Neural progenitor cell (in vitro differentiated cells): ENCODE results near the gene LILRB3. TPM values are rescaled to one million over a fixed set of nuclear protein-coding genes. Genes with fewer than 3 reads are reported as not detected.

ENCODE experiments used
- DNase-seq: peaks from one replicate; pipeline ENCODE4 v3.0.0-alpha.2; 2016; ENCODE audit warnings: low spot score
- H2AFZ ChIP-seq: fragments of 200-600 bp; sonication (generic); replicated peaks from 2 replicates; pipeline ENCODE4 v1.6.1; 2016; ENCODE audit warnings: antibody characterized with exemption
- H3F3A ChIP-seq: fragments of 200-600 bp; sonication (generic); 2 replicates; pipeline ENCODE4 v1.6.1; 2016; ENCODE audit warnings: antibody characterized with exemption, low read depth
- H3K27ac ChIP-seq: fragments of 200-600 bp; sonication (generic); 2 replicates; pipeline ENCODE4 v1.5.1; 2016; ENCODE audit warnings: mild to moderate bottlenecking
- H3K27me3 ChIP-seq: fragments of 200-600 bp; sonication (generic); 2 replicates; pipeline ENCODE4 v1.6.1; 2016; ENCODE audit warnings: mild to moderate bottlenecking, moderate library complexity
- H3K36me3 ChIP-seq: fragments of 200-600 bp; sonication (generic); 2 replicates; pipeline ENCODE4 v1.5.1; 2016
- H3K4me1 ChIP-seq: fragments of 200-600 bp; sonication (generic); 2 replicates; pipeline ENCODE4 v1.6.1; 2016; ENCODE audit warnings: mixed run types
- H3K4me2 ChIP-seq: fragments of 200-600 bp; sonication (generic); 2 replicates; pipeline ENCODE4 v1.6.1; 2016
- H3K4me3 ChIP-seq: fragments of 200-600 bp; sonication (generic); 2 replicates; pipeline ENCODE4 v1.5.1; 2016
- H3K79me2 ChIP-seq: fragments of 200-600 bp; sonication (generic); 2 replicates; pipeline ENCODE4 v1.6.1; 2016; ENCODE audit warnings: low read depth
- H3K9ac ChIP-seq: fragments of 200-600 bp; sonication (generic); 2 replicates; pipeline ENCODE4 v1.6.1; 2016
- H3K9me3 ChIP-seq: fragments of 200-600 bp; sonication (generic); 2 replicates; pipeline ENCODE4 v1.5.1; 2016; ENCODE audit warnings: low read depth
- H4K20me1 ChIP-seq: fragments of 200-600 bp; sonication (generic); 2 replicates; pipeline ENCODE4 v1.6.1; 2016; ENCODE audit warnings: low read depth
- H3K27ac Mint-ChIP-seq: 3 replicates; pipeline ENCODE4 v1.8.0; 2021; ENCODE audit warnings: mixed read lengths
- H3K27me3 Mint-ChIP-seq: 2 replicates; pipeline ENCODE4 v1.8.0; 2022; ENCODE audit warnings: low read depth, mild to moderate bottlenecking, inconsistent platforms, moderate library complexity, mixed read lengths; ENCODE audit not compliant: insufficient read depth
- H3K36me3 Mint-ChIP-seq: 3 replicates; pipeline ENCODE4 v1.8.0; 2021; ENCODE audit warnings: mixed read lengths
- H3K4me1 Mint-ChIP-seq: 3 replicates; pipeline ENCODE4 v1.8.0; 2021; ENCODE audit warnings: mixed read lengths
- H3K4me3 Mint-ChIP-seq: 3 replicates; pipeline ENCODE4 v1.8.0; 2021; ENCODE audit warnings: mild to moderate bottlenecking, moderate library complexity, mixed read lengths
- H3K9me3 Mint-ChIP-seq: 3 replicates; pipeline ENCODE4 v1.8.0; 2020; ENCODE audit warnings: mixed read lengths
- EZH2 ChIP-seq: fragments of 200-600 bp; sonication (generic); IDR thresholded peaks from 2 replicates; pipeline ENCODE4 v1.6.1; 2017; ENCODE audit warnings: antibody characterized with exemption, mild to moderate bottlenecking, moderate library complexity
- EZH2phosphoT487 ChIP-seq: fragments of 200-600 bp; sonication (generic); IDR thresholded peaks from 2 replicates; pipeline ENCODE4 v1.6.1; 2017; ENCODE audit warnings: antibody characterized with exemption
- total RNA-seq: library from RNA; depleted of rRNA; stranded (reverse); fragments of >200 nt; gene quantifications from 2 replicates; pipeline ENCODE4 v1.2.3, GENCODE V29; 2015; ENCODE audit warnings: low replicate concordance
- TF ChIP-seq, protein P1 (sequence below): fragments of 200-600 bp; sonication (generic); IDR thresholded peaks from 2 replicates; pipeline ENCODE4 v1.5.1; 2017; ENCODE audit warnings: antibody characterized with exemption, mild to moderate bottlenecking

LILRB3 gene
- total RNA-seq, 1 donor from 2014 or later: not detected

DNA sequence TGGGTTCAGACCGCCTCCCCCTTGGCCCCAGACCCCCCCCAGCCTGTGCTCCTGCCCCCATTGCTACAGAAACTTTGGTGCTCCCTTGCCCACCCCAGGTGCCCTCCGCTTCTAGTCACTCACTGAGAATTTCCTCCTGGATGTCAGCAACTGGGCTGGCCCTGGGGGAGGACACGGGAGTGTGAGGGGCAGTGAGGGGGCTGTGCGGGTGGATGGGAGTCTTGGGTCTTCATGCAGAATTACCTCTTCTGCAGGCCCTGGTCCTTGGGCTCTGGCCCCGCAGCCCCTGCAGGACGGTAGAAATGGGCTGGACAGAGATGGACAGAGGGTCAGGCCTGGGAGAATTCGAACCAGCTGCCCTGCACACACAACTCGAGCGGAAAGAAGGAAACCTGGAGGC lies 29.4 kb upstream of the LILRB3 start:
- Mint-ChIP-seq H3K27me3 (peaks cover 12% of the 10 kb centered on the region), H3K4me3 (no peak overlapping the region), H3K36me3 (peaks cover 3% of the 10 kb centered on the region), H3K9me3 (no peaks in the 10 kb centered on the region), H3K27ac (no peak overlapping the region), H3K4me1 (peaks cover 12% of the 10 kb centered on the region)
- DNase-seq: no peak
- no peak overlapping the region for H2AFZ ChIP-seq
- no peak overlapping the region for H3K9ac ChIP-seq
- H3K4me3 ChIP-seq: no peak overlapping the region
- H3F3A ChIP-seq: no peaks in the 10 kb centered on the region
- H3K9me3 ChIP-seq: no peaks in the 10 kb centered on the region
- no peaks in the 10 kb centered on the region for H4K20me1 ChIP-seq
- H3K79me2 ChIP-seq: no peaks in the 10 kb centered on the region
- H3K27me3 ChIP-seq: peaks cover 16% of the 10 kb centered on the region
- no peaks in the 10 kb centered on the region for H3K36me3 ChIP-seq
- H3K27ac ChIP-seq: no peak overlapping the region
- no peaks in the 10 kb centered on the region for H3K4me1 ChIP-seq
- no peak overlapping the region for H3K4me2 ChIP-seq
- no peak for TF ChIP-seq EZH2
- no peak for TF ChIP-seq EZH2phosphoT487
- TF ChIP-seq, protein P1, sequence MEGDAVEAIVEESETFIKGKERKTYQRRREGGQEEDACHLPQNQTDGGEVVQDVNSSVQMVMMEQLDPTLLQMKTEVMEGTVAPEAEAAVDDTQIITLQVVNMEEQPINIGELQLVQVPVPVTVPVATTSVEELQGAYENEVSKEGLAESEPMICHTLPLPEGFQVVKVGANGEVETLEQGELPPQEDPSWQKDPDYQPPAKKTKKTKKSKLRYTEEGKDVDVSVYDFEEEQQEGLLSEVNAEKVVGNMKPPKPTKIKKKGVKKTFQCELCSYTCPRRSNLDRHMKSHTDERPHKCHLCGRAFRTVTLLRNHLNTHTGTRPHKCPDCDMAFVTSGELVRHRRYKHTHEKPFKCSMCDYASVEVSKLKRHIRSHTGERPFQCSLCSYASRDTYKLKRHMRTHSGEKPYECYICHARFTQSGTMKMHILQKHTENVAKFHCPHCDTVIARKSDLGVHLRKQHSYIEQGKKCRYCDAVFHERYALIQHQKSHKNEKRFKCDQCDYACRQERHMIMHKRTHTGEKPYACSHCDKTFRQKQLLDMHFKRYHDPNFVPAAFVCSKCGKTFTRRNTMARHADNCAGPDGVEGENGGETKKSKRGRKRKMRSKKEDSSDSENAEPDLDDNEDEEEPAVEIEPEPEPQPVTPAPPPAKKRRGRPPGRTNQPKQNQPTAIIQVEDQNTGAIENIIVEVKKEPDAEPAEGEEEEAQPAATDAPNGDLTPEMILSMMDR: no peak

DNA sequence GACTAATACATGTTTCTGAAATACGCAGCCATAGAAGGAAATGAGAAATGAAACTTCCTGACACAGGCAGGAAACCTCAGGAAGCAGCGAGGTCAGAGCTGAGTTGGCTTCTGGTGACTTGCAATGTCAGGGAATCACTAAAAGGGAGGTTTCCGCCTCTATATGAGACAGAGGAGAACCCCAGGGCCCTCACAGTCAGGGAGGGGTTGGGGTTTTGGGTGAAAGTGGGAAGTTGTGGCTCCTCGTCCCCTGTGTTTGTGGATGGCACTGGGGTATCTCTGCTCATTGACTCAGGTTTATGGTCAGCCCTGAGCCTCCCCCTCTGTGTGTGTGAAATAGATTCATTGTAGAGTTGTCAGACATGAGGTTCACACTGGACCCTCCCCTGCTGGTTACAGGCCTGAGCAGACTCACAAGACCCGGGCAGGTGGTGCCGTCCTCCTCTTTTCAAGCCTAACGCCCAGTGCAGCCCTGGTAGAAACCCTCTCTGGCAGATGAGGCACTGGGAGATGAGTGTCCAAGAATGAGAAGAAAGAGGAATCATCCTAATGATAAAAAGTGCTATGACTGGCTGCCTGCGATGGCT lies 25.3 kb upstream of the LILRB3 start:
- DNase-seq: no peak
- Histone ChIP-seq H3K4me2 (no peak overlapping the region), H3K27ac (no peak overlapping the region), H3K9ac (no peak overlapping the region), H4K20me1 (no peaks in the 10 kb centered on the region), H3K27me3 (peaks cover 16% of the 10 kb centered on the region), H3K4me1 (no peaks in the 10 kb centered on the region), H3F3A (no peaks in the 10 kb centered on the region), H3K79me2 (no peaks in the 10 kb centered on the region), H3K4me3 (no peak overlapping the region), H3K36me3 (no peaks in the 10 kb centered on the region), H3K9me3 (no peaks in the 10 kb centered on the region), H2AFZ (no peak overlapping the region)
- Mint-ChIP-seq H3K9me3 (no peaks in the 10 kb centered on the region), H3K4me1 (peaks cover 15% of the 10 kb centered on the region), H3K4me3 (no peak overlapping the region), H3K27ac (peak overlapping the region; percentile 86), H3K27me3 (peaks cover 13% of the 10 kb centered on the region), H3K36me3 (no peaks in the 10 kb centered on the region)
- TF ChIP-seq EZH2 (no peak), EZH2phosphoT487 (no peak)

DNA sequence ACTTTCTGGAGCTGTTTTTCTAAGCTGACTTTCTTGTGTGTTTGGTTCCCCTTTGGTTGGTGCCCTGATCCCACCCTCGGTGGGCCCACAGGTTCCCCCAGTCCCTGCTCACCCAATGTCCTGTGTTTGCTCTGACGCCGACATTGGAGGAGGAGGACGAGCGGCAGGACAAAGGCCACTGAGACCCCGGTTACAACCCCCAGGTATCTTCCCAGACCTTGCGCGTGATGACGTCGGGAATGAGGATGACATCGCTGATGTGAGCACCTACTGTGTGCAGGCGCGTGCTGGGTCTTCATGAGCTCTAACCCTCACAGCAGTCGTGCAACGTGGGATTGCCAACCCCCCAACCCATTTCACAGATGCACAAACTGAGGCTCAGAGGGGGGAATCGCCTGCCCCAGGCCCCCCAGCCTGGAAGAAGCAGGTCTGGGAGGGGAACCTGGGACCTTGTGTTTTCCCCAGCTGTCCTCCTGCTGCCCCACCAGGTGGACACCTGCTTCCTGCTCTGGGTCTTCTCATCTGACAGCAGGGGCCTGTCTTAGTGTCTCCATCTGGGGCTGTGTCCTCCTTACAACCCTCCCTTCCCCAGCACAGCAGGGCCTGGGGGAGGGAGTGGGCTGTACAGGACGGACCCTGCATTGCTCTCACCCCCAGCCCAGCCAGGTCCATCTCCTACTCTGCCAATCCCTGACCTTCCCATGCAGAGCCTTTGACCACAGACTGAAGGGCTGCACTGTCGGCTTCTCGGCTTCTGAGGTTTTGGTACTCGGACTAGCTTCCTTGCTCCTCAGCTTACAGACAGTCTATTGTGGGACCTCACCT lies 24.5 kb upstream of the LILRB3 start:
- Mint-ChIP-seq H3K4me3 (no peak overlapping the region), H3K27ac (no peak overlapping the region)
- no peaks in the 10 kb centered on the region for H3K9me3 ChIP-seq

More for the DNA sequence above, 24.5 kb upstream of the LILRB3 start:
- Histone ChIP-seq H3K4me2 (no peak overlapping the region), H4K20me1 (no peaks in the 10 kb centered on the region), H3K4me3 (no peak overlapping the region), H3K36me3 (no peaks in the 10 kb centered on the region), H3K9ac (no peak overlapping the region), H3F3A (no peaks in the 10 kb centered on the region), H3K79me2 (no peaks in the 10 kb centered on the region), H2AFZ (no peak overlapping the region), H3K27ac (no peak overlapping the region), H3K27me3 (peaks cover 16% of the 10 kb centered on the region), H3K4me1 (no peaks in the 10 kb centered on the region)
- Mint-ChIP-seq H3K27me3 (peaks cover 16% of the 10 kb centered on the region), H3K36me3 (no peaks in the 10 kb centered on the region), H3K4me1 (peaks cover 12% of the 10 kb centered on the region), H3K9me3 (no peaks in the 10 kb centered on the region)
- TF ChIP-seq, protein P1: no peak
- no peak for DNase-seq
